AG08395 (cell line): ENCODE results near the gene AVPI1.

Experiments
- DNase-seq: peaks from one replicate; pipeline ENCODE4 v3.0.0; 2012; ENCODE audit warnings: mixed read lengths, low spot score

AVPI1 gene

DNA sequence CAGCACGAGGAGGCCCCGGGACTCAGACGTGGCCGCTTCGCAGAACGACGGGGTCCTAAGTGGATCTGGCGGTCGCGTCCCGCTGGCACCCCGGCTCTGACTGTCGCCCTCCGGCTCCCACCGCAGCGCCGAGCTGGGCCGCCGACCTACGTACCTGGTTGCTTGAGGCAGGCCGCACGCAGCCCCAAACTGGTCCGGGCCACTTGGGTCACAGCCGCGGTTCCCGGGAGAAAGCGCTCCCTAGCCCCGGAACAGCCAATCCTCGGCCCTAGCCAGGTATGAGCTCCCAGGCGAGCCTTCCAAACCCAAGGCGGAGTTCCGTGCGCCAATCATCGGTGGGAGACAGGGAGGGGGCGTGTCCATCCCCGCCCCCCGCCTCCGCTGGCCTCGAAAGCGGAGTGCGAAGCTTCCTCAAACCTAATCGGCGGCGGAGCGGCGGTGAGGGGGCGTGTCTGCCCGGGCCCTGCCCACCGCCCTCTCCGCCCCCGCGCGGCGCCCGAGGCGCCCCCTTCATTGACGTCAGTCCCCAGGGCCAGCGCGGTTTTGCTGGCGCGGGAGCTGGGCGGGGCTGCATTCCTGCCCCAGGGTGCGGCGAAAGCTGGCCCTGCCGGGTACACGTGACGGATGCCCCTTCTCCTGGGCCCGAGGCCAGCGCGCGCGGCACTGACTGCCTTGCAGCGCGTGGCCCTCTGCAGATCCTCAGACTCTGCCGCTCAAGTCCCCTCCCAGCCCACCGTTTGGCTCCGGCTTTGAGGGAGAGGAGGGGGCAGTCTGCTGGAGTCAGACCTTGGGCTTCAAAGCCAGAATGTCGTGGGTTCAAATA is at the start of gene AVPI1:
Gene AVPI1 (minus strand): TSS at position 280 of the 823 bp plus-strand sequence. CDS start 7,336 bp downstream, outside the sequence.
- peak; percentile 96 for DNase-seq

- no peak for DNase-seq
Measured at GRCh38 chr10:97736403-97736901, 49.4 kb upstream of the AVPI1 start.

GRCh38 chr10:97734021-97734420 is 47.0 kb upstream of the AVPI1 start:
- no peak for DNase-seq

DNA sequence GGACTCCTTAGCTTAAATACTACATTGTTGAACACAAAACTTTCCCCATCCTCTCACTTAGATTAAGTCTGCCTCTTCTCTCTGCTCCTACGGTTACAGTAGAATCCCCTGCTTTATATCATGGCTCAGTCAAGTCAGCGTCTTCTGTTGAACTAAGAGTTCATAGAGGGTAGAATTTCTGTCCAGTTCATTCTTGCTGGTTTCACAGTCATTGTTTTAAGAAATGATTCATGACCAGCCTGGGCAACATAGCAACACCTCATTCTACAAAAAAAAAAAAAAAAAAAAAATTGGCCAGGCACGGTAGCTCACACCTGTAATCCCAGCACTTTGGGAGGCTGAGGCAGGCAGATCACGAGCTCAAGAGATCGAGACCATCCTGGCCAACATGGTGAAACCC is 46.2 kb upstream of the AVPI1 start:
- DNase-seq, result no peak

DNA sequence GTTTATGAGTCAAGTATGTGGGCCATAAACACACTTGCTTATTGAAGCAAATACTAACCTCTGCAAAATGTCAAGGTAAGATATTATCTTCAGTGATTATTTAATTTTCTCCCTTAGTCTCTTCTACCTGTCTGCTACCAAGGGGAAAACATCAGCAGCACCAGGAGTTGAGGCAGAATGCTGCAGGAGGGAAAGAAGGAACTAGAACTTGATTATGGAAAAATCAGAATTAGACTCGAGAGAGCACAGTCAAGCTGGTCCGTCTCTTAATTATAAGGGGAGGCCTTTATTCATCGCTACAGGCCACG is 45.0 kb upstream of the AVPI1 start:
- no peak for DNase-seq

- DNase-seq, result peak; percentile 69
Measured at GRCh38 chr10:97731346-97732051, 44.5 kb upstream of the AVPI1 start.

- no peak for DNase-seq
Measured at GRCh38 chr10:97729014-97729413, 42.0 kb upstream of the AVPI1 start.

GRCh38 chr10:97726636-97727178 is 39.7 kb upstream of the AVPI1 start:
- peak; percentile 70 for DNase-seq

GRCh38 chr10:97724341-97724941 is 37.4 kb upstream of the AVPI1 start:
- peak; percentile 43 for DNase-seq

DNA sequence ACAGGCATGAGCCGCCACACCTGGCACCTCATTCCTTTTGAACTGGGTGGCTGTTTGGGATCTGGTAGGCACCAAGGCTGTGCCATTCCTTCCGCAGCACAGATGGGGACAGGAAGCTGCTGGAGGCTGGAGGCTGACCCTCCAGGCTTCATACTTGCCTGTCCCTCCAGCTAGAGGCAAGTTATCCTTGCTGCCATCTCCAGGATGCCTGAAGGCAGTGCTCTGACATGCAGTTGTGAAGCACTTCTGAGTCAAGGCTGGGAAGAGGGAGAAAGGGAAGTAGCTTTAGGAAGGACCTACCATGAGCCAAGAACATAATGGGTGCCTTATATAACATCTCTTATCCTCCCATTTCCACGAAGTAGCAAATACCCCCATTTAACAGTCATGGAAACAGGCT is 36.0 kb upstream of the AVPI1 start:
- DNase-seq, result no peak

DNA sequence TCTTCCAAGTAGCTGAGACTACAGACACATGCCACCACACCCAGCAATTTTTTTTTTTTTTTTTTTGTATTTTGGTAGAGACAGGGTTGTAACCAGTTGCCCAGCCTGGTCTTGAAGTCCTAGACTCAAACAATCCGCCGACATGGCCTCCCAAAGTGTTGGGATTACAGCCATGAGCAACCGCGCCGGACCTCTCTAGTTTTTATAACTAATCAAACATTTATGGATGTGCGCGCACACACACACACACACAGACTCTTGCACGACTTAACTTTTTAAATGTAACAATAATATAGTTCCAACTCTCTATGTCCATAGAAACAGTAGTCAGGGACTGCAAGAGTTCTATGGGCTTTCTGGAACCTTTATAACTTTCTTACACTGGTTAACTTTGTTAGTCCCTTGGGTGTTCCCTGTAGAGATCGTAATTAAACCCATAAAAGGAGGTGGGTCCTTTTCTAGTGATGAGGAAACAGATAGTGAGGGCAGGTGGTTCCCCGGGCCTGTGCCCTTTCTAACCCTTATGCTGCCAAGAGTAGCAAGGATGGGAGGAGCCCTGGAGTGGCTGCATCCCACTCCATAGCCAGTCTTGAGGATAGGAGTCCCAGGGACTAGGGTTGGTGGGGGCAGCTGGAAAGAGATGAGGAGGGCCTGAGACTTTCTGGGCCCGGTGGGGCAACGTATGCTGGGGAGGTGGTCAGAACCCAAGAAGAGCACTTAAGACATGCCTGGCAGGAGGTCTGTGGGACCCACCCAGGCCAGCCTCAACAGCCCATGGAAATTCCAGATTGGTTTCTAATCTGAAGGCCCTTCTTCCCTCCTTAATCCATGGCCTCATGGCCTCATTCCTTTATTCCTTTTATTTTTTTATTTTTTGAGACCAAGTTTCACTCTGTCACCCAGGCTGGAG is 35.1 kb upstream of the AVPI1 start:
- no peak for DNase-seq

- DNase-seq, result no peak
Measured at GRCh38 chr10:97719602-97720001, 32.6 kb upstream of the AVPI1 start.

- DNase-seq, result no peak
Measured at GRCh38 chr10:97718659-97719142, 31.7 kb upstream of the AVPI1 start.

DNA sequence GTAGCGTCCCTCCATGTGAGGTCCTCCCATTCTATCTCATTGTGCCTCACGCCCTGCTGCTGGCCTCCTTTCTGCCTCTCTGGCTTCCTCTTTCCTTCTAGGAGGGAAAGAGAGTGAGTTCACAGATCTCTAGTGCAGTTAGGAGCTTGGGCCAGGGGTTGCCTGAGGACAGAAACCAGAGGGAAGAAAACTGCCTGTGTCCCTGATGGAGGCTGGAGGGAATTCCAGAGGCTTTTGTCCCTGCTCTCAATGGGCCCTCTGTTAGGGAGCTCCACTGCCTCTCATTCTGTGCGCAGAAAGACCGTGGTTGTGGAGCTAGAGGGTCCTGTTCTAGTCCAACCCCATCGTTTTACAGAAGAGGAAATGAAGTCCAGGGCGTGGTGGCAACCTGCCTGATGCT is 31.1 kb upstream of the AVPI1 start:
- DNase-seq, result no peak

DNA sequence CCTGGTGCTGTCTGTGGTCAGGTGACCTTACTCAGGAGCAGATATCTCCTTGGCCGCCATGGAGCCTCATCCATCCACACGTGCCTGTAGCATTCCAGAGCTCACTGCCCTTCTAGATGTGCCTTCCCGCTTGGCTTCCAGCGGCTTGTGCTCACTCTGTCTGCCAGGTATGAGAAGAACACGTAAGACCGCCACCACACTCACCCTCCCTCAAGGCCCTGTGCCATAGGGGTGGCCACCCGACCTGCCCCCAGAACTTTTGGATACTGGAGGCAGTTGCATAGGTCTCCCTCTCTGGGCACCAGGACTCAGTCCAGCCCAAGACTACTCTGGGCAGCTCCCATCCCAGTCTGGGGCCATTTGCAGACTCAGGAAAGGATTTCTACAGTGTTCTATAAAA is 30.6 kb upstream of the AVPI1 start:
- no peak for DNase-seq

GRCh38 chr10:97715259-97715874 is 28.3 kb upstream of the AVPI1 start:
- DNase-seq, result no peak

DNA sequence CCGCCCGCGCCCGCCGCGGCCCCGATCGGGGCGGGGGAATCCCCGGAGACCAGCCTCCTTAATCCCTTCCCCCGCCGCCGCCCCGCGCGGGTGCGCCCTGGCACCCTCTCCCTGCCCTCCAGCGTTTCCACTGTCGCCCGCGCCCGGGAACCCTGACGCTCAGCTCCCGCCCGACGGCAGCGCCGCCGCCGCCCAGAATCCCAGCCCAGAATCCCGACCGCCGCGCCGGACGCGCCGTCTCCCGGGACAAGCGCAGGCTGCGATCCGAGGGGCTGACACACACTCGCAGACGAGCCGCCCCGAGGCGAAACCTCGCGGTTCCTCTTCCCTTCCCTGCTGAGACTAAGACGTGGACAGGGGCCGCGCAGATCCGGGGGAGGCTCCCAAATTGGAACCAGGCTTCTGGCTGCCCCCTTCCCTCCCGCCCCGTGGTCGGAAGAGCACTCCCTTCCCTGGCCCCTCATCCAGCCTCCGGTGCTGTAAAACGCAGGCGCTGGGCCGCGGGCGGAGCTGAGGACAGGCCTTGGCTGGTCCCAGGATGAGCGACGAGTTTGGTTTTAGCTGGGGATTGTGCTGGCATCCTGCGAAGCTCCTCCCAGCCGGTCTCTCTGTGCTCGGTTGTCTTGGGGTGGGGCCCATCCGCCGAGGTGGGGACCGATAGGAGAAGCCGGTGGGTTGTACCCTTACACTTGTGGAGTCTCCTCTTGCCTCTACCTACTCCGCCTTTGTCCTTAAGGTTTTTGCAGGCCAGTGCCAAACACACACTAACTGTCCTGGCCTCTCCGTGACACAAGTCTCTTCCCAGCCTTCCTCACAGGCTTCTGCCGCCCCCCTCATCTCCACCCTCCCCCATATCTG is 27.6 kb upstream of the AVPI1 start:
- DNase-seq, result peak; percentile 86

DNA sequence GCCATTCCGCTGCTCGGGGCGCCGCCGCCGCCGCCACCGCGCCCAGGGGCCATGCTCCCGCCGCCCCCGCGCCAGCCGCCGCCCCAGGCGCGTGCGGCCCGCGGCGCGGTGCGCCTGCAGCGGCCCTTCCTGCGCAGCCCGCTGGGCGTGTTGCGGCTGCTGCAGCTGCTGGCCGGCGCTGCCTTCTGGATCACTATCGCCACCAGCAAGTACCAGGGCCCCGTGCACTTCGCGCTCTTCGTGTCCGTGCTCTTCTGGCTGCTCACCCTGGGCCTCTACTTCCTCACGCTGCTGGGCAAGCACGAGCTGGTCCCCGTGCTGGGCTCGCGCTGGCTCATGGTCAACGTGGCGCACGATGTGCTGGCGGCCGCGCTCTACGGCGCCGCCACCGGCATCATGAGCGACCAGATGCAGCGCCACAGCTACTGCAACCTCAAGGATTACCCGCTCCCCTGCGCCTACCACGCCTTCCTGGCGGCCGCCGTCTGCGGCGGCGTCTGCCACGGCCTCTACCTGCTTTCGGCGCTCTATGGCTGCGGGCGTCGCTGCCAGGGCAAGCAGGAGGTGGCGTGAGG is 26.9 kb upstream of the AVPI1 start:
- peak; percentile 60 for DNase-seq

DNA sequence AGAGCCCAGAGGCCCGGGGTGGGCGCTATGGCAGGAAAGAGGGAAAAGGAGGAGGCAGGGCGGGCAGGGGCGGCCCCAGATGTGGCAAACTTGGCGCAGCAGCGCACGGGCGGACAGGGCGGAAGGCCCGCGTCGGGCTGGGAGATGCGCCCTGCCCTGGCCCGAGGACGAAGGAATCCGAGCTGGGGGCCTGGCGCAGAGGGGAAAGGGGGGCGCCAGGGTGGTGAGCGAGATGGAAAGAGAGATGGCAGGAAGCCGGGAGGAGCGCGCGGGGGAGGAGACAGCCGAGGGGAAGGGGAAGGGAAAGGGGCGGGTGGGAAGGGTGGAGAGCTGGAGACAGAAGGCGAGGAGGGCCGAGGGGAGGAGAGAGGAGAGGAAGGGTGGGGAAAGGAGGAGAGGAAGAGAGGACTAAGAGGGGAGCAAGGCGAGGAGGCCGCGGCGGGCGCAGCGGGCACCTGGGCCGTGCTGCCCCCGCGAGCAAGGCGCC is 26.3 kb upstream of the AVPI1 start, which contains the start of gene MARVELD1:
Gene MARVELD1 (plus strand): TSS at position 392 of the 487 bp plus-strand sequence. CDS start 147 bp downstream, outside the sequence.
- peak; percentile 86 for DNase-seq
